ENCODE data around the gene LAMB4.

LAMB4 gene

DNA sequence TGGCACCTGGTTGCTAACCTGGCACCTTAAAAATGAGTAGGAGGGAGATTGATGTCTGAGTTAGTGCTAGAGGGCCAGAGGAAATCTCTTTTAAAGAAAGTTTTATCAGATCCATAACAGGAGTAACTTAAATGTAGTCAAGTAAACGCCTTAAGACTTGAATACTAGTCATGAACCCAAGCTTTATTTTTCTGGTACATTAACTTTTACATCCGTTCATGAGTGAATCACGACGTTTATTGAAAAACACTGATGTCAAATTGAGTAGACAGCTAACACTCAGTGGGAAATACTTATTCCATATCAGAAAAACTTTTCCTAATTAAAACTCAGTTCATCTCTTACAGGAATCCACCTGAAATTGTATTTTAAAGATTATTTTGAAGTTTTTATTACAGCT lies 120.3 kb downstream of the LAMB4 start:
- no peak for DNase-seq

DNA sequence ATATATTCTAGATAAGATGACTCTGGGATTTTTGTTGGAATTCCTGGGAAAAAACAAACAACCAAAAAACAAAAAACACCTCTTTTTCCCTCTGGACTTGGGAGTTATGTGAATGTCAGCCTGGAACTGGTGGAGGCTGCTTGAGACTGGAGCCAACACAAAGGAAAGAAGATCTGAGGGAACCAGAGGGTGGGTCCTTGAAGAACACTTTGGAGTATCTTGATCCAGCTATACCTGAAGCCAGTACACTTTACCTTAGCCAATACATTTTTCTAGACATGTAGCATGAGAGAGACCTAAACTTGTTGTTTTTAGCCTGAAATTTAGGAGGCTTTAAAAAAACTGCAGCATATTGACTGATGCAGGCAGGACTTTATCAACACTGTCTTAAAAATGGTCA lies 121.3 kb downstream of the LAMB4 start:
- DNase-seq = no peak

- no peak for DNase-seq
These were observed 121.9 kb downstream of the LAMB4 start for GRCh38 chr7:108008240-108008639.

GRCh38 chr7:108007762-108008161 lies 122.4 kb downstream of the LAMB4 start:
- DNase-seq = no peak

DNA sequence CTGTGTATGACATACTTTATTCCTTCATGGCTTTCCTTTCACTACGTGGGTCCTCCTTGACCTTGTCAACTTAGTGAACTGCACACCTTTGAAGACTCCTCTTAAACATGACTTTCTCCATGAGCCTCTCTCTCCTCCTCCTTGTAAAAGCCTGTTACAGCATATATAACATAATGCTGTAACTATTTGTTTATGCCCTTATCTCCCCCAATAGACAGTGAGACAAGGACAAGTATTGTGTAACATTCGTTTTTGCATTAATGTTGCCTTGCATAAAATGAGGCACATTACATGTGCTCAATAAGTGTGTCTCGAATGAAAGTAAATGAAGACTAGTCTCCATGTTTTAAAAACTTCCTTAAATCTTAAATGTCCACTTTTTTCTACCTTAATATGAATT lies 122.9 kb downstream of the LAMB4 start:
- no peak for DNase-seq

- DNase-seq = no peak
These were observed 125.7 kb downstream of the LAMB4 start for GRCh38 chr7:108004220-108005142.

DNA sequence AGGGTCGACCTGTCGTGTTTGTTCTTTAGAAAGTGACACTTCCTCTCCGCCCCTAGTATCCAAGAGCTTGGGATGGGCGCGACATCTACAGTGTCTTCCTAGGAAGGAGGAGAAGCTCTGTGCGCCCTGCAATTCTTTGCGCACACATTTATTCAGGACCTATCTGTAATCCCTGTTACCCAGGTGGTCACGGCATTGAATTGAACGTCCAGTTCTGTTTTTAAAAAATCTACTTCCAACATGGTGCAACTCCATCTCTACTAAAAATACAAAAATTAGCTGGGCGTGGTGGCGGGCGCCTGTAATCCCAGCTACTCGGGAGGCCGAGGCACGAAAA lies 126.6 kb downstream of the LAMB4 start:
- DNase-seq = no peak

GRCh38 chr7:108002726-108003598 lies 127.2 kb downstream of the LAMB4 start, which contains the start of gene LAMB1:
TSS of gene LAMB1 (minus strand) at chr7:108003161. CDS start at chr7:108002885, 276 bp downstream.
- DNase-seq = peak; percentile 76

GRCh38 chr7:108001764-108002725 lies 128.1 kb downstream of the LAMB4 start:
- DNase-seq = peak; percentile 65

- peak; percentile 55 for DNase-seq
These were observed 129.0 kb downstream of the LAMB4 start for GRCh38 chr7:108000875-108001763.

GRCh38 chr7:107999779-108000560 lies 130.2 kb downstream of the LAMB4 start:
- no peak for DNase-seq

DNA sequence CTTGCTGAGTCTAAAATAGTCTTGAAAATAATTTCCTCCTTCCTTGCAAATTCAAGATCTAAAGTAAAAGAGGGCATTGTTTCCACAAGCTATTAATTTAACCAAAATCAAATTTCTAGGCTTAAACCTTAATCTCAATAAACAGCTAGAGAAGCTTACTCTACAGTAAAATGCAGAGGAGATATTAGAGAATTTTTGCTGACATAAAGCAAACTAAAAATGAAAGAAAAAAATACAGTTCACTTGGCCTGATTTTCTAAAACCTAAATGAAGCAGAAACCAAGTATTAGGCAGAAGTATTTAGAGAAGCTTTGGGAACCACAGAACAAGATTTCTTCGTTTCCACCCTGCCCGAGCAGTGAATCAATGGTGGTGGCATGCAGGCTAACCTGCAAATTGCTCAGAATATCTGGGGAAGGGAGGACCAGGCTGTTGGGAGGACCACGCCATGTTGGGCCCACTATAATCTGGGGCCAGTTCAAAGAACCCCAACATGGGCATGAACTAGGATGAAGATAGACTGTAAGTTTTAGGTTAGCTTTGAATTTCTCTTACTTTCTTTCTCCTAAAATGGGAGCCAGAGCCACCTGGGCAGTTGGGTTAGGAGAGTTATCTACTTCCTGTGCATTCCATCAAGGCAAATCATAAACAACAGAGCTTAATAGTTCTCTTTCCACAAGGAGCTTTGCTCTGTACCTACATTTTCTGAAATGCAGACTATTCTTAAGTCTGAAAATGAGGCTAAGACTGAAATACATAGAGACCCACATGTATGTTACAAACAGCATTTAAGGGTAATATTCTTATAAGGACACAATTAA lies 131.3 kb downstream of the LAMB4 start:
- no peak for DNase-seq

- DNase-seq = no peak
These were observed 132.0 kb downstream of the LAMB4 start for GRCh38 chr7:107998150-107998549.

DNA sequence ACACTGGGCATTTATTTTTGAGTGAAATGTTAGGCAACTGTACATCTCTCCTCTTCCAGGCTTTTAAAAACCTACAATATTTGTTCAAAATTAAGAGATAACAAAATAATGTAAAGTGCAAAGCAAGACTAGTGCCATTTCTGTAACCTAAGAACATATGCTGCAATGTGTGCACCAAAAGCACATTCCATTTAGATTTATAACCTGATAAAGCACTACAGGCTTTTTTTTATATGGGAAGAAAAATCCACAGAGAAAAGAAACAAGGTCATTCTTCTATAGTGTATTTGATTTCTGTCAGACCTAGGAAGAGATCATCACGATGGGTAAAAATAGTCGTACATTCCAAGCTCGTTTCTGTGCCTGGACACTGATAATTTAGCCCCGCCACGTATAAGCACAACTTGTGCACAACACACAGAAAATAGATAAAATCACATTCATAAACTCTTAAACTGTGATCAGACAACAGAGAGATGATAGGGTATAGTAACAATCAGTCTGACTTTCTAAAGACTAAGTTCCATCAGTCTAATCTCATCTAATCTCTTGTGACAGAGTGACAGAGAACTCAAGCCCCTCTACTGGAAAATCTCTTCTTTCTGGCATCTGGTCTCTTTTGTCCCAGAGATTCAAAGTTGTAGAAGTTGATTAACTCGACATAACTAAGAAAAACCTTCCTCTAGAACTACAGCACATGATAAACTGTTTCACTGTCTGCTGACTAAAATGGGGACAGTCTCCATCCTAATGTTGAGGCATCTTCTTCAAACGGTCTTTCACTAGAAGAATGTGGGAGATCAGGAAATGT lies 133.9 kb downstream of the LAMB4 start:
- DNase-seq = peak; percentile 66

- peak; percentile 89 for DNase-seq
These were observed 134.7 kb downstream of the LAMB4 start for GRCh38 chr7:107995184-107996071.

DNA sequence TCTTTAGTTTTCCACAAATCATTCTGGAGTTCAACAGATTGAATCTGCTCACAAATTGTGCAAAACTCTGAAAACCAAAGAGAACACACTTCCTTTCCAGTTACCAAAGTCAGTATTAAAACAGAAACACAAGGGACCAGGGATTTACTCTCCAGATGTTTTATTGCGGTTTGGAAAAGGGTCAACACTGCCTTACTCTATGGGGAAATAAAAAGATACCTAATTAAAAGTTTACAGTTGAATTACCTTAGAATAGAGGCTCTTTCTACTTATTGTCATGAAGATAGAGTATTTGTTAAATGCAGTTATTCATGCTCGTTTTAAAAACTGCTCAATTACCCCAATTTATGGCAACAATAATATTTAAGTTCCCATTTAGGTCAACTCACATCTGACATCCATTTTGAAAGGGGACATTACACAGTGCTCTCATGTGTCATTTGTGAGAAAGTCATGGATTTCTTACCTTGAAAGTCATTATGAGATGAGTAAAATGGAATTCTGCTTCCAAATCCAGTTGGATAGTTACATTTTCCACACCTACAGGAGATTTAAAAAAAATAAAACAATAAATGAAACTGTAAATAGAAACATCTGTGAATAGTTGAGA lies 135.6 kb downstream of the LAMB4 start:
- DNase-seq = no peak

- DNase-seq = no peak
These were observed 136.3 kb downstream of the LAMB4 start for GRCh38 chr7:107993891-107994291.

Measured in EL (cell line).